Calu3 (cell line): ENCODE measurements around the gene RAB24. TPM values are rescaled to one million over a fixed set of nuclear protein-coding genes. Genes with fewer than 3 reads are reported as not detected.
A peak's percentile ranks its signal among the peaks of the same experiment; 100 is the strongest.
"Not testable (repeated sequence)": the region's sequence is repeated elsewhere in the genome, so short reads cannot be mapped to it uniquely, and the experiment has no call there.

Experiments used
- BruUV-seq: library from RNA; stranded (reverse); fragments of 400-500 nt; replicated peaks from 2 replicates; lab custom pipeline; 2021; lab: Mats Ljungman, UMichigan
- CTCF ChIA-PET: fragments of 300-600 bp; sonication (Branson Sonifier 250); formaldehyde crosslinking; loops from one replicate; lab custom pipeline; 2022; ENCODE audit warnings: antibody characterized with exemption; lab: Charles Lee
- DNase-seq: peaks from one replicate; pipeline ENCODE4 v3.0.0; 2022
- H3K27ac Mint-ChIP-seq: one replicate; pipeline ENCODE4 v1.8.0; 2022; ENCODE audit warnings: mixed read lengths; ENCODE audit not compliant: unreplicated experiment
- H3K27me3 Mint-ChIP-seq: one replicate; pipeline ENCODE4 v1.8.0; 2022; ENCODE audit warnings: mixed read lengths; ENCODE audit not compliant: unreplicated experiment
- H3K36me3 Mint-ChIP-seq: one replicate; pipeline ENCODE4 v1.8.0; 2022; ENCODE audit warnings: mild to moderate bottlenecking, moderate library complexity, mixed read lengths; ENCODE audit not compliant: insufficient read depth, unreplicated experiment
- H3K4me1 Mint-ChIP-seq: one replicate; pipeline ENCODE4 v1.8.0; 2022; ENCODE audit warnings: mild to moderate bottlenecking, low read depth, mixed read lengths; ENCODE audit not compliant: unreplicated experiment
- H3K4me3 Mint-ChIP-seq: one replicate; pipeline ENCODE4 v1.8.0; 2022; ENCODE audit warnings: mild to moderate bottlenecking, low read depth, moderate library complexity, mixed read lengths; ENCODE audit not compliant: unreplicated experiment
- H3K9me3 Mint-ChIP-seq: one replicate; pipeline ENCODE4 v1.8.0; 2022; ENCODE audit warnings: low read depth, mixed read lengths; ENCODE audit not compliant: unreplicated experiment
- intact Hi-C: fragments of 100-400 bp; cut with micrococcal nuclease; formaldehyde crosslinking; loops from one replicate; pipeline ENCODE4 v1.10.0; 2022; ENCODE audit not compliant: unreplicated experiment
- total RNA-seq: library from RNA; stranded (reverse); gene quantifications from 2 replicates; pipeline ENCODE4 v1.2.3, GENCODE V29; 2022
- TF ChIP-seq, protein P1 (sequence below): fragments of 200-600 bp; IDR thresholded peaks from one replicate; pipeline ENCODE4 v1.8.0; 2022; ENCODE audit warnings: antibody characterized with exemption; ENCODE audit not compliant: unreplicated experiment

The RAB24 gene
- total RNA-seq, 1 experiment from 2014 or later: 34.0 TPM

- BruUV-seq: no TSS peak
- H3K36me3 Mint-ChIP-seq: peaks cover 39% of the 10 kb centered on the region
- H3K27me3 Mint-ChIP-seq: no peaks in the 10 kb centered on the region
- no peaks in the 10 kb centered on the region for H3K9me3 Mint-ChIP-seq
- intact Hi-C loops: no loop called here
- H3K4me3 Mint-ChIP-seq: no peak overlapping the region
- H3K4me1 Mint-ChIP-seq: peaks cover 4% of the 10 kb centered on the region
- CTCF ChIA-PET: no interaction called here
- no peak for DNase-seq
- no peak overlapping the region for H3K27ac Mint-ChIP-seq
- TF ChIP-seq, protein P1, sequence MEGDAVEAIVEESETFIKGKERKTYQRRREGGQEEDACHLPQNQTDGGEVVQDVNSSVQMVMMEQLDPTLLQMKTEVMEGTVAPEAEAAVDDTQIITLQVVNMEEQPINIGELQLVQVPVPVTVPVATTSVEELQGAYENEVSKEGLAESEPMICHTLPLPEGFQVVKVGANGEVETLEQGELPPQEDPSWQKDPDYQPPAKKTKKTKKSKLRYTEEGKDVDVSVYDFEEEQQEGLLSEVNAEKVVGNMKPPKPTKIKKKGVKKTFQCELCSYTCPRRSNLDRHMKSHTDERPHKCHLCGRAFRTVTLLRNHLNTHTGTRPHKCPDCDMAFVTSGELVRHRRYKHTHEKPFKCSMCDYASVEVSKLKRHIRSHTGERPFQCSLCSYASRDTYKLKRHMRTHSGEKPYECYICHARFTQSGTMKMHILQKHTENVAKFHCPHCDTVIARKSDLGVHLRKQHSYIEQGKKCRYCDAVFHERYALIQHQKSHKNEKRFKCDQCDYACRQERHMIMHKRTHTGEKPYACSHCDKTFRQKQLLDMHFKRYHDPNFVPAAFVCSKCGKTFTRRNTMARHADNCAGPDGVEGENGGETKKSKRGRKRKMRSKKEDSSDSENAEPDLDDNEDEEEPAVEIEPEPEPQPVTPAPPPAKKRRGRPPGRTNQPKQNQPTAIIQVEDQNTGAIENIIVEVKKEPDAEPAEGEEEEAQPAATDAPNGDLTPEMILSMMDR: no peak
These were observed 42.6 kb downstream of the RAB24 start for GRCh38 chr5:177260961-177261360.

GRCh38 chr5:177258711-177259110 lies 44.8 kb downstream of the RAB24 start:
- H3K27me3 Mint-ChIP-seq, H3K9me3 Mint-ChIP-seq, intact Hi-C loops, BruUV-seq, H3K27ac Mint-ChIP-seq, H3K4me3 Mint-ChIP-seq, DNase-seq, CTCF ChIA-PET, H3K4me1 Mint-ChIP-seq: not testable (repeated sequence)
- peaks cover 43% of the 10 kb centered on the region for H3K36me3 Mint-ChIP-seq

DNA sequence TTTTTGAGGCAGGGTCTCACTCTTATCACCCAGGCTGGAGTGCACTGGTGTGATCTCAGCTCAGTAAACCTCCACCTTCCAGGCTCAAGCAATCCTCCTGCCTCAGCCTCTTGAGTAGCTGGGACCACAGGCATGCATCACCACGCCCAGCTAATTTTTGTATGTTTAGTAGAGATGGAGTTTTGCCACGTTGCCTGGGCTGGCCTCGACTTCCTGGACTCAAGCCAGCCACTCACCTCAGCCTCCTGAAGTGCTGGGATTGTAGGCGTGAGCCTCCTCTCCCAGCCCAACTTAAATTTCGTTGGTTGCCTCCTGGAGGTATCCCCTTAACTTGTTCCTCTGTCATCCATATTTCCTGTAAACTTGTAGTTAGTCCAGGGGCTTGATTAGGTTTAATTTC lies 47.2 kb downstream of the RAB24 start:
- TF ChIP-seq, protein P1: no peak
- Mint-ChIP-seq H3K27ac (no peak overlapping the region), H3K36me3 (peaks cover 44% of the 10 kb centered on the region), H3K4me3 (no peak overlapping the region), H3K9me3 (no peaks in the 10 kb centered on the region), H3K4me1 (peaks cover 8% of the 10 kb centered on the region), H3K27me3 (no peaks in the 10 kb centered on the region)
- no TSS peak for BruUV-seq
- CTCF ChIA-PET: no interaction called here
- intact Hi-C loops: no loop called here
- DNase-seq: peak; percentile 43

GRCh38 chr5:177253252-177253651 lies 50.3 kb downstream of the RAB24 start:
- no TSS peak for BruUV-seq
- no peak overlapping the region for H3K4me3 Mint-ChIP-seq
- no peaks in the 10 kb centered on the region for H3K9me3 Mint-ChIP-seq
- CTCF ChIA-PET: interaction anchor here (0.7 to 1.3 kb wide), 2 partner anchors 105 to 166 kb away, joined by 3 to 6 read pairs; no protein-coding TSS in a partner anchor
- peaks cover 23% of the 10 kb centered on the region for H3K36me3 Mint-ChIP-seq
- no peaks in the 10 kb centered on the region for H3K27me3 Mint-ChIP-seq
- intact Hi-C loops: no loop called here
- H3K27ac Mint-ChIP-seq: no peak overlapping the region
- TF ChIP-seq, protein P1: no peak
- peaks cover 8% of the 10 kb centered on the region for H3K4me1 Mint-ChIP-seq
- no peak for DNase-seq

Other genes with a start within 250 kb of the RAB24 start
- gene FGFR4, start 216.8 kb downstream of the RAB24 start, total RNA-seq: 275 and 291 TPM in 2 replicates
- gene NSD1, start 169.9 kb downstream of the RAB24 start, total RNA-seq: 61.4 and 65.3 TPM in 2 replicates
- gene PRELID1, start 80 bp upstream of the RAB24 start, total RNA-seq: 215 and 217 TPM in 2 replicates
- gene MXD3, start 8.2 kb upstream of the RAB24 start, total RNA-seq: 24.3 and 36.3 TPM in 2 replicates
- gene LMAN2, start 47.9 kb upstream of the RAB24 start, total RNA-seq: 278 and 305 TPM in 2 replicates
- gene RGS14, start 54.2 kb upstream of the RAB24 start, total RNA-seq: 12.9 and 13.0 TPM in 2 replicates
- 0.19 and 0.64 TPM in 2 replicates for gene SLC34A1, start 80.7 kb upstream of the RAB24 start, total RNA-seq
- gene PFN3, start 96.9 kb upstream of the RAB24 start, total RNA-seq: not detected in 2 replicates
- 14.3 and 20.2 TPM in 2 replicates for gene F12, start 105.8 kb upstream of the RAB24 start, total RNA-seq
- gene GRK6, start 123.0 kb upstream of the RAB24 start, total RNA-seq: 64.6 and 72.6 TPM in 2 replicates
- 25.2 and 27.6 TPM in 2 replicates for gene PRR7, start 143.1 kb upstream of the RAB24 start, total RNA-seq
- gene DBN1, start 169.9 kb upstream of the RAB24 start, total RNA-seq: 207 and 218 TPM in 2 replicates
- 400 and 420 TPM in 2 replicates for gene PDLIM7, start 193.9 kb upstream of the RAB24 start, total RNA-seq
- 14.5 and 15.7 TPM in 2 replicates for gene DOK3, start 206.1 kb upstream of the RAB24 start, total RNA-seq
- 101 and 132 TPM in 2 replicates for gene DDX41, start 213.2 kb upstream of the RAB24 start, total RNA-seq